ENCODE measurements around the gene ADRA2B.

The ADRA2B gene

GRCh38 chr2:96146153-96146880 is 29.9 kb upstream of the ADRA2B start:
- Histone ChIP-seq H3K4ac (ENCODE audit: low read depth in 1 of 2, low read length in 2 of 2) (no peak overlapping the region), H4K91ac (ENCODE audit: low read length) (no peak overlapping the region)
- 86% methylated on average over 20 of the region's 20 CpGs for WGBS

GRCh38 chr2:96145848-96146152 is 29.4 kb upstream of the ADRA2B start:
- Histone ChIP-seq H4K91ac (ENCODE audit: low read length) (no peak overlapping the region), H3K27me3 (ENCODE audit: control insufficient read depth in 1 of 2, insufficient read depth in 1 of 2, low read length in 2 of 2) (peaks cover 16 to 24% of the 10 kb centered on the region in 2 experiments), H3K4me1 (ENCODE audit: control insufficient read depth, insufficient read depth, low read depth, low read length) (peaks cover 29% of the 10 kb centered on the region), H2AFZ (ENCODE audit: low read depth, low read length) (no peak overlapping the region), H2BK120ac (ENCODE audit: low read depth, low read length) (no peak overlapping the region), H3K9me3 (ENCODE audit: control insufficient read depth, low read length) (no peaks in the 10 kb centered on the region), H3K27ac (ENCODE audit: low read length, poor library complexity, severe bottlenecking) (no peak overlapping the region), H3K9ac (ENCODE audit: low read length) (no peak overlapping the region), H3K14ac (ENCODE audit: low read length in 2 of 2) (no peak overlapping the region), H2AK5ac (ENCODE audit: low read length, severe bottlenecking) (no peak overlapping the region), H3K36me3 (ENCODE audit: control insufficient read depth in 1 of 2, insufficient read depth in 2 of 2, low read depth in 1 of 2, low read length in 2 of 2) (peaks cover 0 to 2% of the 10 kb centered on the region in 2 experiments), H2BK12ac (ENCODE audit: low read length in 2 of 2) (no peak overlapping the region), H3K79me1 (replicated peaks; ENCODE audit: low read length, poor library complexity, severe bottlenecking) (no peaks in the 10 kb centered on the region), H4K8ac (ENCODE audit: low read length) (no peak overlapping the region), H3K4ac (ENCODE audit: low read depth in 1 of 2, low read length in 2 of 2) (no peak overlapping the region), H3K4me3 (ENCODE audit: insufficient read depth in 1 of 2, low read depth in 1 of 2, low read length in 2 of 2) (peak overlapping the region in 1 of 2 experiments; percentile 74), H3K18ac (ENCODE audit: low read depth in 1 of 2, low read length in 2 of 2) (no peak overlapping the region), H2BK5ac (ENCODE audit: low read depth, low read length, poor library complexity, severe bottlenecking) (no peak overlapping the region), H2BK15ac (ENCODE audit: low read depth, poor library complexity, severe bottlenecking) (no peak overlapping the region), H3K4me2 (ENCODE audit: low read length, poor library complexity, severe bottlenecking) (no peak overlapping the region), H3K23ac (ENCODE audit: low read length in 2 of 2) (no peak overlapping the region)
- DNase-seq = no peak
- WGBS = 75% methylated on average over 2 of the region's 3 CpGs

More at GRCh38 chr2:96146153-96146880, 29.9 kb upstream of the ADRA2B start:
- no peak overlapping the region for H2BK12ac ChIP-seq (ENCODE audit: low read length in 2 of 2)
- H4K8ac ChIP-seq (ENCODE audit: low read length) = no peak overlapping the region
- H3K18ac ChIP-seq (ENCODE audit: low read depth in 1 of 2, low read length in 2 of 2) = no peak overlapping the region
- H3K23ac ChIP-seq (ENCODE audit: low read length in 2 of 2) = no peak overlapping the region
- H3K4me1 ChIP-seq (ENCODE audit: control insufficient read depth, insufficient read depth, low read depth, low read length) = peaks cover 29% of the 10 kb centered on the region
- no peak for DNase-seq
- H2AK5ac ChIP-seq (ENCODE audit: low read length, severe bottlenecking) = no peak overlapping the region
- no peak overlapping the region for H3K9ac ChIP-seq (ENCODE audit: low read length)
- no peak overlapping the region for H2BK5ac ChIP-seq (ENCODE audit: low read depth, low read length, poor library complexity, severe bottlenecking)
- H3K4me3 ChIP-seq (ENCODE audit: insufficient read depth in 1 of 2, low read depth in 1 of 2, low read length in 2 of 2) = no peak overlapping the region
- no peak overlapping the region for H2AFZ ChIP-seq (ENCODE audit: low read depth, low read length)
- H2BK15ac ChIP-seq (ENCODE audit: low read depth, poor library complexity, severe bottlenecking) = no peak overlapping the region
- no peak overlapping the region for H2BK120ac ChIP-seq (ENCODE audit: low read depth, low read length)
- H3K14ac ChIP-seq (ENCODE audit: low read length in 2 of 2) = no peak overlapping the region
- peaks cover 0 to 2% of the 10 kb centered on the region in 2 experiments for H3K36me3 ChIP-seq (ENCODE audit: control insufficient read depth in 1 of 2, insufficient read depth in 2 of 2, low read depth in 1 of 2, low read length in 2 of 2)
- peaks cover 16 to 24% of the 10 kb centered on the region in 2 experiments for H3K27me3 ChIP-seq (ENCODE audit: control insufficient read depth in 1 of 2, insufficient read depth in 1 of 2, low read length in 2 of 2)
- H3K79me1 ChIP-seq (replicated peaks; ENCODE audit: low read length, poor library complexity, severe bottlenecking) = no peaks in the 10 kb centered on the region
- H3K9me3 ChIP-seq (ENCODE audit: control insufficient read depth, low read length) = no peaks in the 10 kb centered on the region
- no peak overlapping the region for H3K27ac ChIP-seq (ENCODE audit: low read length, poor library complexity, severe bottlenecking)
- H3K4me2 ChIP-seq (ENCODE audit: low read length, poor library complexity, severe bottlenecking) = no peak overlapping the region

GRCh38 chr2:96145036-96145847 is 28.9 kb upstream of the ADRA2B start, which contains the start of gene DUSP2:
DUSP2 (minus strand) TSS chr2:96145440; CDS start chr2:96145354, 86 bp downstream.
- H2BK5ac ChIP-seq (ENCODE audit: low read depth, low read length, poor library complexity, severe bottlenecking) = no peak within 1 kb of the TSS

GRCh38 chr2:96144481-96145035 is 28.2 kb upstream of the ADRA2B start:
- Histone ChIP-seq H3K14ac (ENCODE audit: low read length in 2 of 2) (peak overlapping the region in 1 of 2 experiments; percentile 57), H3K23ac (ENCODE audit: low read length in 2 of 2) (no peak overlapping the region), H2BK12ac (ENCODE audit: low read length in 2 of 2) (no peak overlapping the region), H3K79me1 (replicated peaks; ENCODE audit: low read length, poor library complexity, severe bottlenecking) (no peaks in the 10 kb centered on the region), H2BK120ac (ENCODE audit: low read depth, low read length) (no peak overlapping the region), H3K27ac (ENCODE audit: low read length, poor library complexity, severe bottlenecking) (no peak overlapping the region), H3K27me3 (ENCODE audit: control insufficient read depth in 1 of 2, insufficient read depth in 1 of 2, low read length in 2 of 2) (peaks cover 16 to 24% of the 10 kb centered on the region in 2 experiments), H3K4me3 (ENCODE audit: insufficient read depth in 1 of 2, low read depth in 1 of 2, low read length in 2 of 2) (peak overlapping the region; percentile 59 to 74), H3K4me1 (ENCODE audit: control insufficient read depth, insufficient read depth, low read depth, low read length) (peaks cover 29% of the 10 kb centered on the region), H3K36me3 (ENCODE audit: control insufficient read depth in 1 of 2, insufficient read depth in 2 of 2, low read depth in 1 of 2, low read length in 2 of 2) (peaks cover 0 to 2% of the 10 kb centered on the region in 2 experiments), H4K8ac (ENCODE audit: low read length) (peak overlapping the region; percentile 70), H4K91ac (ENCODE audit: low read length) (peak overlapping the region; percentile 32), H3K4me2 (ENCODE audit: low read length, poor library complexity, severe bottlenecking) (peak overlapping the region; percentile 74), H2BK15ac (ENCODE audit: low read depth, poor library complexity, severe bottlenecking) (no peak overlapping the region), H2AK5ac (ENCODE audit: low read length, severe bottlenecking) (no peak overlapping the region), H3K4ac (ENCODE audit: low read depth in 1 of 2, low read length in 2 of 2) (no peak overlapping the region), H2BK5ac (ENCODE audit: low read depth, low read length, poor library complexity, severe bottlenecking) (no peak overlapping the region), H2AFZ (ENCODE audit: low read depth, low read length) (peak overlapping the region; percentile 91), H3K9me3 (ENCODE audit: control insufficient read depth, low read length) (no peaks in the 10 kb centered on the region), H3K18ac (ENCODE audit: low read depth in 1 of 2, low read length in 2 of 2) (peak overlapping the region in 1 of 2 experiments; percentile 68), H3K9ac (ENCODE audit: low read length) (peak overlapping the region; percentile 59)
- DNase-seq = no peak
- 7% methylated on average over 34 of the region's 35 CpGs for WGBS

More at GRCh38 chr2:96145036-96145847, 28.9 kb upstream of the ADRA2B start, which contains the start of gene DUSP2:
- peak within 1 kb of the TSS; percentile 32 for H4K91ac ChIP-seq (ENCODE audit: low read length)
- peak within 1 kb of the TSS; percentile 59 to 74 for H3K4me3 ChIP-seq (ENCODE audit: insufficient read depth in 1 of 2, low read depth in 1 of 2, low read length in 2 of 2)
- H3K14ac ChIP-seq (ENCODE audit: low read length in 2 of 2) = peak within 1 kb of the TSS in 1 of 2 experiments; percentile 57
- H3K79me1 ChIP-seq (replicated peaks; ENCODE audit: low read length, poor library complexity, severe bottlenecking) = no peaks in the 10 kb centered on the region
- H3K18ac ChIP-seq (ENCODE audit: low read depth in 1 of 2, low read length in 2 of 2) = peak within 1 kb of the TSS in 1 of 2 experiments; percentile 68
- H2BK12ac ChIP-seq (ENCODE audit: low read length in 2 of 2) = no peak within 1 kb of the TSS
- no peak within 1 kb of the TSS for H2BK120ac ChIP-seq (ENCODE audit: low read depth, low read length)
- peak within 1 kb of the TSS; percentile 74 for H3K4me2 ChIP-seq (ENCODE audit: low read length, poor library complexity, severe bottlenecking)
- H3K27ac ChIP-seq (ENCODE audit: low read length, poor library complexity, severe bottlenecking) = no peak within 1 kb of the TSS
- no peak within 1 kb of the TSS for H3K4ac ChIP-seq (ENCODE audit: low read depth in 1 of 2, low read length in 2 of 2)
- no peak within 1 kb of the TSS for H3K23ac ChIP-seq (ENCODE audit: low read length in 2 of 2)
- peaks cover 29% of the 10 kb centered on the region for H3K4me1 ChIP-seq (ENCODE audit: control insufficient read depth, insufficient read depth, low read depth, low read length)
- H4K8ac ChIP-seq (ENCODE audit: low read length) = peak within 1 kb of the TSS; percentile 70
- H3K36me3 ChIP-seq (ENCODE audit: control insufficient read depth in 1 of 2, insufficient read depth in 2 of 2, low read depth in 1 of 2, low read length in 2 of 2) = peaks cover 0 to 2% of the 10 kb centered on the region in 2 experiments
- peak; percentile 51 for DNase-seq
- no peaks in the 10 kb centered on the region for H3K9me3 ChIP-seq (ENCODE audit: control insufficient read depth, low read length)
- peak within 1 kb of the TSS; percentile 91 for H2AFZ ChIP-seq (ENCODE audit: low read depth, low read length)
- peak within 1 kb of the TSS; percentile 32 for H2BK15ac ChIP-seq (ENCODE audit: low read depth, poor library complexity, severe bottlenecking)
- 6% methylated on average over 58 of the region's 94 CpGs for WGBS
- peaks cover 16 to 24% of the 10 kb centered on the region in 2 experiments for H3K27me3 ChIP-seq (ENCODE audit: control insufficient read depth in 1 of 2, insufficient read depth in 1 of 2, low read length in 2 of 2)
- H3K9ac ChIP-seq (ENCODE audit: low read length) = peak within 1 kb of the TSS; percentile 59
- H2AK5ac ChIP-seq (ENCODE audit: low read length, severe bottlenecking) = no peak within 1 kb of the TSS
